Small intestine (tissue), 7 donors: Measurements from ENCODE around the gene SYF2. TPM values are rescaled to one million over a fixed set of nuclear protein-coding genes. Genes with fewer than 3 reads are reported as not detected.

Experiments
- DNase-seq, 2 donors: peaks; one replicate each; pipeline versions ENCODE4 v3.0.0 to v3.0.0-alpha.2; 2013
- FAIRE-seq: peaks from 2 replicates; lab custom pipeline; 2012; peaks lifted over from hg19 to GRCh38; lab: Jason Lieb, UNC
- H3K27ac ChIP-seq, 3 donors: one replicate each; pipeline ENCODE4 v1.5.1; 2013; ENCODE audit warnings: low read length in 2 of 3, mild to moderate bottlenecking in 2 of 3, control low read depth in 1 of 3, inconsistent platforms in 1 of 3, low read depth in 1 of 3, moderate library complexity in 1 of 3
- H3K27me3 ChIP-seq, 3 donors: one replicate each; pipeline ENCODE4 v1.6.1; 2013; ENCODE audit warnings: low read length in 3 of 3, inconsistent platforms in 1 of 3; ENCODE audit not compliant: control insufficient read depth in 3 of 3, insufficient read depth in 3 of 3
- H3K36me3 ChIP-seq, 3 donors: one replicate each; pipeline ENCODE4 v1.6.1; 2013; ENCODE audit warnings: low read length in 3 of 3, inconsistent platforms in 1 of 3, low read depth in 1 of 3, mild to moderate bottlenecking in 1 of 3, moderate library complexity in 1 of 3; ENCODE audit not compliant: control insufficient read depth in 3 of 3, insufficient read depth in 2 of 3
- H3K4me1 ChIP-seq, 3 donors: one replicate each; pipeline ENCODE4 v1.6.1; 2013; ENCODE audit warnings: low read length in 2 of 3, inconsistent platforms in 1 of 3, low read depth in 1 of 3, mild to moderate bottlenecking in 1 of 3, moderate library complexity in 1 of 3; ENCODE audit not compliant: control insufficient read depth in 3 of 3, insufficient read depth in 2 of 3
- H3K4me3 ChIP-seq, 3 donors: one replicate each; pipeline ENCODE4 v1.5.1; 2013; ENCODE audit warnings: low read length in 3 of 3, control low read depth in 1 of 3, inconsistent platforms in 1 of 3, low read depth in 1 of 3, mild to moderate bottlenecking in 1 of 3, moderate library complexity in 1 of 3
- H3K9me3 ChIP-seq, 2 donors: one replicate each; pipeline ENCODE4 v1.6.1; 2013; ENCODE audit warnings: low read depth in 1 of 2, low read length in 1 of 2; ENCODE audit not compliant: control insufficient read depth in 2 of 2, insufficient read depth in 1 of 2
- WGBS, 3 donors: extraction: QIAGEN DNeasy Blood & Tissue Kit; methylation state at CpG; one replicate each; pipeline ENCODE4 v1.1.7; 2013; 5-methylcytosine and 5-hydroxymethylcytosine counted together
- polyA plus RNA-seq, 4 donors: library from polyadenylated mRNA; stranded (reverse) in 3 of 4; unstranded in 1 of 4; fragments of 200-250 nt in 3 of 4; fragments of 120-200 nt in 1 of 4; gene quantifications; one replicate each; pipeline versions ENCODE4 v1.2.1 to v1.2.3, GENCODE V29; 2013
- donor health status: healthy with polysubstance abuse.
- donor health status: control.
- donor health status: control.
- donor health status: Bipolar disorder and iron deficiency.
- donor health status: healthy.

SYF2 gene
- polyA plus RNA-seq, 4 donors: 68.6 to 136 (median 93.1) TPM

- 84 to 88% (median 87%) methylated on average over 14 of the region's 14 CpGs for WGBS, 3 donors
- no peaks in the 10 kb centered on the region for H3K27me3 ChIP-seq
- no peaks in the 10 kb centered on the region for H3K36me3 ChIP-seq
- no peaks in the 10 kb centered on the region for H3K4me1 ChIP-seq
- no peak for FAIRE-seq
- no peak for DNase-seq
- H3K9me3 ChIP-seq: peaks cover 0 to 3% of the 10 kb centered on the region in 2 donors
- H3K4me3 ChIP-seq: no peak overlapping the region
- no peak overlapping the region for H3K27ac ChIP-seq
Observed at GRCh38 chr1:25182629-25183028, 49.7 kb downstream of the SYF2 start.

DNA sequence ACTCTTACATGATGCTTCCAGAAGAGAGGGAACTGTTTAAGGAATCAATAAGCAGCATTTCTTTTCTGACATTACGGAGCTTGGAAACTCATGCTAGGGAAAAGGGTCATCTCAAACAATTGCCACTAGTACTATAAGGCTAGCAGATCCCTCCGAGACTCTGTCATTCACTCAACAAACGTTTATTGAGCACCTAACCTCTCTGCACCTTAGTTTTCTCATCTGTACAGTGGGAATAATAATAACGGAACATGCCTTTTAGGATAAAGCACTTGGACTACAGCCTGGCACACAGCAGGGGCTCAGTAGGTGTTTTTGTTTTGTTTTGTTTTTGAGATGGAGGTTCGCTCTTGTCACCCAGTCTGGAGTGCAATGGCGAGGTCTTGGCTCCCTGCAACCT is 51.3 kb downstream of the SYF2 start:
- Histone ChIP-seq H3K36me3 (no peaks in the 10 kb centered on the region), H3K27me3 (no peaks in the 10 kb centered on the region), H3K9me3 (peaks cover 0 to 10% of the 10 kb centered on the region in 2 donors), H3K27ac (no peak overlapping the region), H3K4me1 (no peaks in the 10 kb centered on the region), H3K4me3 (no peak overlapping the region)
- FAIRE-seq (no peak), DNase-seq (no peak)
- WGBS, 3 donors: 84 to 88% (median 88%) methylated on average over 6 of the region's 6 CpGs

DNA sequence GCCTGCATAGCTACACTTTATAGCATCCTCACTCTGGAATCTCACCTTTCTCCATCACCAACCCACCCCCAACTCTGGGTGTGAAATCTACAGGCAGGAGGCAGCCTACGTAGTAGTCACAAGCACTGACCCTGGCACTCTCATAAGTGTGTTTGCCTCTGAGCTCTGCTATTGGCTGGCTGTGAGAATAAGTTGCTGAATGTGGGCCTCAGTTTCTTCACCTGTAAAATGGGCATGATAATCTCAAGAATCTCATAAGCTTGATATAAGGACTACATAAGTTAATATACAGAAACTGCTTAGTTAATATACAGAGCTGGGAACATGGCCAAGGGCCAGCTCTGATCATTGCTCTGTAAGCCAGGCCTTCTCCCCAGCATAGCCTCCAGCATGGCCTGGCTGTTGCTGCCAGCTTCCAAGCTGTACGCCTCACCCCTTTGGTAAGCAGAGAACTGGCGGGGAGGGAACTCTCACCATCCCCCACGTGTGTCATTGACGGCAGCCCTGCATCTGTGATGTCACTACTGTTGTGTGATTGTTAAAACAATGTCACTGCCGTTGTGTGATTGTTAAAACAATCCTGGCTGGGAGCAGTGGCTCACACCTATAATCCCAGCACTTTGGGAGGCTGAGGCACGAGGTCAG is 53.3 kb downstream of the SYF2 start:
- H3K9me3 ChIP-seq: peaks cover 0 to 10% of the 10 kb centered on the region in 2 donors
- DNase-seq (no peak), FAIRE-seq (no peak)
- H3K4me1 ChIP-seq: no peaks in the 10 kb centered on the region
- H3K4me3 ChIP-seq: no peak overlapping the region
- WGBS, 3 donors: 68 to 77% (median 73%) methylated on average over 7 of the region's 7 CpGs
- H3K27ac ChIP-seq: no peak overlapping the region
- H3K36me3 ChIP-seq: no peaks in the 10 kb centered on the region
- no peaks in the 10 kb centered on the region for H3K27me3 ChIP-seq

DNA sequence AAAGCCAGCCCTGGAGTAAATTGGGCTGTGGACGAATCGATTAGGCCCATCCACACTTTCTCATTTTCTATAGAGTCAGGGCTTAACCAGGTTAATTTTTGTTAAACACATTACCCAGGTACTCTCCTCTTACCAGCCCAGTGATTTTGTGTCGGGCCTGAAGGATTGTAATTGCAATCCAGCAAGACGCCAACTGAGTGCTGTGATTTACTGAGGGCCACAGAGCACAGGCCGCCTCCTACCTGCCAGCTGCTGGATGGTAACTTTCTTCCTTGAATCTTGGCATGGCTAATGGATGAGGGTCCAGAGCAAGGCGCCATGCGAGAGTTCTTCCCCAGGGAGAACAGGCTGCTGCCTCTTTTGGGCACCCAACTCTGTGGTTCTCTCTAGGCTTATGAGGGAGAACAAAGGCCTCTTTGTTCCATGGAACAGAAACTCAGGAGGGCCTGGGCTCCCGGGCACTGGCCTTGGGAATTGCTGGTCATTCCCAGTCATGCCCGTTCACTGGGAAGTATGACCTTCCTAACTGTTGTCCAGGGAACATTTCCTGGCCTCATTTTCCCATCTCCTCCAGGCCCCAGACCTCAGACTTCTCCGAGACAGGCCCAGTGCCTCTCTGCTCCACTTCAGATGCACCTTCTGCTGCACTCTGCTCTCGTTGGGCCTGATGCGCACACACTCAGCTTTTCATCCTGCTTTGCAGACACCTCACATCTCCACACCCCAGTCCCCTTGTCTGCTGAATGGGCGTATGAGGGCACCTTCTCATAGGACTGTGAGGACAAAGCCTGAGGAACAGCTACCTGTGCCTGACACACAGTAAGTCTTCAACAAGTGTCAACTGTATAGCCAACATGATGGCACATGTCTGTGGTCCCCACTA is 57.3 kb downstream of the SYF2 start:
- no peak for FAIRE-seq
- H3K9me3 ChIP-seq: peaks cover 0 to 10% of the 10 kb centered on the region in 2 donors
- H3K4me1 ChIP-seq: peaks cover 0 to 4% (median 0%) of the 10 kb centered on the region in 3 donors
- peaks cover 0 to 3% (median 0%) of the 10 kb centered on the region in 3 donors for H3K27me3 ChIP-seq
- DNase-seq: no peak
- H3K36me3 ChIP-seq: no peaks in the 10 kb centered on the region
- 74 to 84% (median 77%) methylated on average over 13 of the region's 13 CpGs for WGBS, 3 donors
- H3K27ac ChIP-seq: no peak overlapping the region
- no peak overlapping the region for H3K4me3 ChIP-seq

DNA sequence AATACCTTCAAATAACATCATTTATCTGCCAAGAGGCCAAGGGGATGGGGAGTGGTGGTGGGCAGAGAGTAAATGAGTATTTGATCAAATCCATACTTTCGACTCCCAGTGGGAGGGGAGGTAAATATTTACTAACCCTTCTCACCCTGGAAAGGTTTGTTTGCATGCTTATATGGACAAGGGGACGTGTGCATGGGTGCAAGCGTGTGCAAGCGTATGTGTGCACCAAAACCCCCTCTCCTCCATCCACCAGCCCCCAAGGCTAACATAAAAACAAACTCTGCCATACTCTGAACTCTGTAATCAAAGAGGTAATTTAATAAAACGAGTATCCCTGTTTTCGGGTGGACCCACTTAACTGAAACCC is 58.0 kb downstream of the SYF2 start:
- FAIRE-seq: no peak

DNA sequence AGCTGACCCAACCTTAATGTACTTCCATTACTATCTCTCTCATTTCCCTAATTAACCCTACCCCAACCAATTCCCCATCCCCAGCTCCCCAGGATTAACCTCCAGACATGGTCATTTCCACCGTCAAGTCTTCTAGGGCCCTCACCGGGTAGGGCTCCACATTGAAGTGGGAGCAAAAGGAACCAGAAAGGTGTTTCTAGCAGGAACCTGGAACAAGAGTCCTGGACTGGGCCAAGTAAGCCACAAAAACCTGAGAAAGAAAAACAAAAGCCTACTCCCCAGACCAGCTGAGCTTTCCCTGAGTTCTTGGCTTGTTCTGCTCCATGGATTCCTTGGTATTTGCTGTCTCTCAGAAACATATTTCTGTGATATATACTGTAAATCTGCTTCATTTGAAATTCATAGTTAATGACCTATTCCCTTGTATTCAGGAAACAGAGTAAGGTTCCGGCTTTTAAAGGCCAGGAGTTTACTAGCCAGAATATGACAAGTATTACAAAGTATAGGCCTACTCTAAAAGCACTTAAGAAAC is 58.4 kb downstream of the SYF2 start:
- 93 to 96% (median 94%) methylated on average over 3 of the region's 3 CpGs for whole genome bisulfite sequencing, 3 donors
- H3K27me3 ChIP-seq: peaks cover 0 to 3% (median 0%) of the 10 kb centered on the region in 3 donors
- DNase-seq: no peak
- peaks cover 0 to 15% (median under 1%) of the 10 kb centered on the region in 3 donors for H3K4me1 ChIP-seq
- H3K4me3 ChIP-seq: no peak overlapping the region
- no peaks in the 10 kb centered on the region for H3K36me3 ChIP-seq
- H3K9me3 ChIP-seq: peaks cover 0 to 10% of the 10 kb centered on the region in 2 donors
- no peak for FAIRE-seq
- H3K27ac ChIP-seq: no peak overlapping the region

More for the DNA sequence above, 58.0 kb downstream of the SYF2 start:
- Histone ChIP-seq H3K27me3 (peaks cover 0 to 3% (median 0%) of the 10 kb centered on the region in 3 donors), H3K36me3 (no peaks in the 10 kb centered on the region), H3K4me3 (no peak overlapping the region), H3K9me3 (peaks cover 0 to 10% of the 10 kb centered on the region in 2 donors), H3K27ac (no peak overlapping the region), H3K4me1 (peaks cover 0 to 11% (median 0%) of the 10 kb centered on the region in 3 donors)
- 79 to 83% (median 83%) methylated on average over 6 of the region's 6 CpGs for WGBS, 3 donors
- DNase-seq: no peak

Other genes starting within 250 kb of the SYF2 start
- gene RSRP1, start 15.0 kb upstream of the SYF2 start, polyA plus RNA-seq: 100 to 1,000 TPM in 2 of 4 donors, 10 to 100 TPM in 2; 56.7 to 291 (median 108) TPM
- gene RHD, start 40.0 kb upstream of the SYF2 start, polyA plus RNA-seq: under 1 TPM in 1 of 4 donors, not detected in 3; 0.93 TPM
- 10 to 100 TPM; 45.9 to 77.6 (median 63.7) TPM for gene TMEM50A, start 105.8 kb upstream of the SYF2 start, polyA plus RNA-seq
- under 1 TPM in 2 of 4 donors, not detected in 2; 0.06 to 0.46 TPM for gene RHCE, start 188.3 kb upstream of the SYF2 start, polyA plus RNA-seq
- gene MACO1, start 198.4 kb upstream of the SYF2 start, polyA plus RNA-seq: 10 to 100 TPM in 2 of 4 donors, 1 to 10 TPM in 2; 8.1 to 18.6 (median 9.7) TPM